Heart left ventricle (tissue), 16 donors: ENCODE measurements around the gene C4orf54. TPM values are rescaled to one million over a fixed set of nuclear protein-coding genes. Genes with fewer than 3 reads are reported as not detected.

Experiments
- ATAC-seq, 4 donors: fragments of 200-7000 bp; cut with Tn5 transposase; one replicate each; pipeline ENCODE4 v1.9.1; 2020 to 2022; ENCODE audit warnings: moderate library complexity in 4 of 4, mild to moderate bottlenecking in 3 of 4, moderate number of reproducible peaks in 1 of 4
- DNase-seq, 5 donors: peaks; one replicate each; pipeline ENCODE4 v3.0.0-alpha.2; 2020
- H3K27ac ChIP-seq, 12 donors: fragments of 200-600 bp; sonication (generic) in 4 of 12; one replicate each; pipeline versions ENCODE4 v1.5.0 to v1.8.0; 2016 to 2022; ENCODE audit warnings: mild to moderate bottlenecking in 2 of 12
- H3K27me3 ChIP-seq, 9 donors: fragments of 200-600 bp; sonication (generic) in 2 of 9; one replicate each; pipeline versions ENCODE4 v1.5.1 to v1.8.0; 2016 to 2022; ENCODE audit warnings: mild to moderate bottlenecking in 3 of 9
- H3K36me3 ChIP-seq, 9 donors: fragments of 200-600 bp; sonication (generic) in 2 of 9; one replicate each; pipeline versions ENCODE4 v1.5.0 to v1.8.0; 2018 to 2022; ENCODE audit warnings: mild to moderate bottlenecking in 2 of 9
- H3K4me1 ChIP-seq, 12 donors: fragments of 200-600 bp; sonication (generic) in 4 of 12; one replicate each; pipeline versions ENCODE4 v1.5.0 to v1.8.0; 2016 to 2022; ENCODE audit warnings: mild to moderate bottlenecking in 3 of 12
- H3K4me3 ChIP-seq, 12 donors: fragments of 200-600 bp; sonication (generic) in 4 of 12; one replicate each; pipeline versions ENCODE4 v1.5.0 to v1.8.0; 2017 to 2022; ENCODE audit warnings: mild to moderate bottlenecking in 9 of 12, moderate library complexity in 4 of 12
- H3K9me3 ChIP-seq, 12 donors: fragments of 200-600 bp; sonication (generic) in 4 of 12; one replicate each; pipeline versions ENCODE4 v1.5.0 to v1.8.0; 2016 to 2022; ENCODE audit warnings: mild to moderate bottlenecking in 1 of 12
- CTCF ChIP-seq, 12 donors: fragments of 200-600 bp; sonication (generic) in 4 of 12; IDR thresholded peaks; one replicate each; pipeline versions ENCODE4 v1.5.0 to v1.8.0; 2018 to 2022; ENCODE audit warnings: antibody characterized with exemption in 12 of 12, mild to moderate bottlenecking in 5 of 12
- POLR2A ChIP-seq, 2 donors: fragments of 450-650 bp; IDR thresholded peaks; one replicate each; pipeline ENCODE4 v1.6.1; 2017; ENCODE audit warnings: antibody characterized with exemption in 2 of 2, mild to moderate bottlenecking in 2 of 2, moderate library complexity in 2 of 2
- WGBS, 4 donors: extraction: QIAGEN DNeasy Blood & Tissue Kit in 2 of 4; methylation state at CpG; one replicate each; pipeline versions ENCODE4 v1.1.5 to v1.1.7; 2013 to 2018; 5-methylcytosine and 5-hydroxymethylcytosine counted together
- intact Hi-C, 10 donors: fragments of 100-400 bp; cut with DNase I; formaldehyde crosslinking; loops; one replicate each; pipeline versions ENCODE4 v1.11.1 to v1.14.2; 2022
- polyA plus RNA-seq, 2 donors: library from polyadenylated mRNA; stranded (reverse); fragments of 200-250 nt; gene quantifications; one replicate each; pipeline ENCODE4 v1.2.3, GENCODE V29; 2013
- total RNA-seq, 9 donors: library from RNA; depleted of rRNA in 2 of 9; stranded (reverse); fragments of >200 nt in 2 of 9; fragmentation: NEBNext Ultra II Directional in 3 of 9; extraction: Animal tissue kit (Norgen Biotek cat#: 25700) in 3 of 9; gene quantifications; one replicate each; pipeline versions ENCODE4 v1.1.0 to v1.2.4, GENCODE V29; 2016 to 2023
- donor health status: ischemic (EF 13 %, LVEDD 7.1; RV severe dilation, severe dysfunction).
- donor health status: healthy with polysubstance abuse.
- donor health status: DM: no; HTN: yes; CAD: no.
- donor health status: DM: no; HTN: no; CAD: no.
- donor health status: ischemic (EF 25% LVEDD 6.9; RV normal size, moderate dysfunction).
- donor health status: ischemic (EF 25% LVEDD 5.7; RV mildly dilated, moderate dysfunction).
- donor health status: healthy.
- donor health status: DM: yes; HTN: yes; CAD: no.
- donor health status: ischemic (EF 35%, LVEDD 5.7; RV mildly dilated, moderate dysfunction).
- donor health status: nonischemic (EF 11% LVEDD 7.7; RV severe dilation, severe dysfunction).
- donor health status: DM: yes; HTN: yes; CAD: no.
- donor health status: PGD.
- donor health status: ischemic (EF 29% LVEDD 5.4; RV normal size, mild dysfunction).
- donor health status: nonischemic (EF 23%, LVEDD 6.1; RV moderate dilation, normal function).

Gene C4orf54
- total and polyA plus RNA-seq, 11 donors = 0.60 to 112 (median 1.9) TPM

DNA sequence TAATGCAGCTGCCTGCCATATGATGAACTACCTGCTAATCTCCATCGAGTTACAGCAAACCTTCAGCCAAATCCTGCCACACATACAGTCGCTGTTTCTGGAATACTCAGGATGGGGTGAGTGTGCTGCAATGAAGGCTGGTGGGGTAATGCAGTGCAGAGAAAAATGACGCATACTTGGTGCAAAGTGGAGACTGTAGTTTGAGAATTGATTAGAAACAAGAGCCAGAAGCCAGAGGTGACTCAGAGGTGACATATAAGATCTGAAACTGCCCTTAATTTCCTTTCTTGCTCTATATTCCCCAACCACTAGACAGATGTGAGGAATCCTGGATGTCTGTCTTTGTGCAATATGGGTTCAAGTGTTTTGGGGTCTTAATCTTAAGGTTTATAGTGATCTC, 22.0 kb downstream of the C4orf54 start:
- no peak for DNase-seq
- no peak overlapping the region for H3K27ac ChIP-seq
- intact Hi-C loops = no loop called here

DNA sequence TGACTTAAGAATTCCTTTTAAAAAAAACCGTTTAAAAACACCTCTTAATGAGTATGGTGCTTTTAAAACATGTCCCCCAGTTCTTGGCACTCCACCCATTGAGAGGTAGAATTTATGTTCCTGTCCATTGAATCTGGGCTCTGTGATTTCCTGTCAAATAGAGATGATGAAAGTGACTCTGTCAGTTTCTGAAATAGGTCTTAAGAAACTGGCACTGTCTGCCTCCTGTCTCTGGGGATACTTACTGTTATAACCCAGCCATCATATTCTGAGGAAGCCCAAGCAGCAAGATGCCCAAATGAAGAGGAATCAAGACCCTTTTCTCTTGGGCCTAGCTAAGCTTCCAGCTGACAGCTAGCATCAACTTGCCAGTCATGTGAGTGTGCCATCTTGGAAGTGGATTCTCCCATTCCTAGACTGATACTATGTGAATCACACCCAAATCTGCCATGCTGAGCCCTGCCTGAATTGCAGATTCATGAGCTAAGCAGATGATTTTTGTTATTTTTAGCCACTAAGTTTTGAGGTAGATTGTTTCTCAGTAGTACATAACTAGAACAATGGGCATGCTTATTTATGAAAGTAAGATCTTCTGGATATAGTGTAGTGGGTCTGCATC, 22.8 kb downstream of the C4orf54 start:
- no peaks in the 10 kb centered on the region for H3K36me3 ChIP-seq
- H3K9me3 ChIP-seq = peaks cover 0 to 3% (median 0%) of the 10 kb centered on the region in 12 donors
- ATAC-seq (no peak), DNase-seq (no peak)
- no peak overlapping the region for H3K27ac ChIP-seq
- 56 to 60% (median 58%) methylated on average over 1 of the region's 1 CpG for WGBS, 4 donors
- intact Hi-C loops = no loop called here
- H3K27me3 ChIP-seq = no peaks in the 10 kb centered on the region
- peaks cover 0 to 3% (median 0%) of the 10 kb centered on the region in 12 donors for H3K4me1 ChIP-seq
- no peak overlapping the region for H3K4me3 ChIP-seq
- no peak for TF ChIP-seq POLR2A (IDR thresholded peaks at IDR 0.05)
- no peak for TF ChIP-seq CTCF (IDR thresholded peaks at IDR 0.05)

More for the DNA sequence above, 22.0 kb downstream of the C4orf54 start:
- 73 to 86% (median 81%) methylated on average over 3 of the region's 3 CpGs for WGBS, 4 donors
- no peaks in the 10 kb centered on the region for H3K36me3 ChIP-seq
- H3K4me1 ChIP-seq = peaks cover 0 to 3% (median 0%) of the 10 kb centered on the region in 12 donors
- H3K4me3 ChIP-seq = no peak overlapping the region
- TF ChIP-seq POLR2A (IDR thresholded peaks at IDR 0.05) (no peak), CTCF (IDR thresholded peaks at IDR 0.05) (no peak)
- peaks cover 0 to 3% (median 0%) of the 10 kb centered on the region in 12 donors for H3K9me3 ChIP-seq
- no peak for ATAC-seq
- no peaks in the 10 kb centered on the region for H3K27me3 ChIP-seq

DNA sequence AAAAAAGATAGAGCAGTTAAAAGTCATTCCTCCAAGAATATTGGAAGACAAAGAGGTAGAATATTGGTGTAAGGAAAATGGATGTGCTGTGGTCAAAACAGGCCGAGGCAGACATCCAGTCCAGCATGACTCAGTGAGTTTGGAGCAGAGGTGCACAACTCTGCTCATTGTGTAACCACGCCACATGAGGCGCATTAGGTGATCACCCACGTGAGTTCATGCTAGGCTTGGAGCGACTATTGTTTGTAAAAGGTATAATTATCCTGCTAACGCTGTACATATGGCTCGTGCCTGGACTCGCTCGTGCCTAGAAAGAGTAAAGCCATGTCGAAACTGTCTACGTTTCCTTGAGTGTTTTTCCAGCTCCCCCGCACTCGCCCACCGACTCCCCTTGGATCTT, 23.9 kb downstream of the C4orf54 start:
- TF ChIP-seq CTCF (IDR thresholded peaks at IDR 0.05) = no peak
- no peak for TF ChIP-seq POLR2A (IDR thresholded peaks at IDR 0.05)
- H3K4me1 ChIP-seq = peaks cover 0 to 3% (median 0%) of the 10 kb centered on the region in 12 donors
- no peak for ATAC-seq
- H3K27me3 ChIP-seq = no peaks in the 10 kb centered on the region
- peaks cover 0 to 3% (median 0%) of the 10 kb centered on the region in 12 donors for H3K9me3 ChIP-seq
- H3K36me3 ChIP-seq = no peaks in the 10 kb centered on the region
- WGBS, 4 donors = 87 to 92% (median 90%) methylated on average over 14 of the region's 14 CpGs
- H3K4me3 ChIP-seq = no peak overlapping the region
- no peak for DNase-seq
- H3K27ac ChIP-seq = no peak overlapping the region
- intact Hi-C loops = no loop called here

- Histone ChIP-seq H3K27me3 (no peaks in the 10 kb centered on the region), H3K4me3 (no peak overlapping the region), H3K4me1 (peaks cover 0 to 3% (median 0%) of the 10 kb centered on the region in 12 donors), H3K27ac (no peak overlapping the region), H3K9me3 (peaks cover 0 to 3% (median 0%) of the 10 kb centered on the region in 12 donors), H3K36me3 (no peaks in the 10 kb centered on the region)
- ATAC-seq = no peak
- 44 to 64% (median 58%) methylated on average over 1 of the region's 1 CpG for WGBS, 4 donors
- DNase-seq = no peak
- intact Hi-C loops = no loop called here
- TF ChIP-seq CTCF (IDR thresholded peaks at IDR 0.05) (no peak), POLR2A (IDR thresholded peaks at IDR 0.05) (no peak)
Observed at GRCh38 chr4:99630857-99631360, 26.7 kb downstream of the C4orf54 start.
